ENCODE results near the gene SNRNP27. TPM values are rescaled to one million over a fixed set of nuclear protein-coding genes. Genes with fewer than 3 reads are reported as not detected.
"Not testable (repeated sequence)": the region's sequence is repeated elsewhere in the genome, so short reads cannot be mapped to it uniquely, and the experiment has no call there.

Gene SNRNP27
- total and polyA plus RNA-seq, 2 experiments from 2014 or later: 86.7 to 113 TPM

DNA sequence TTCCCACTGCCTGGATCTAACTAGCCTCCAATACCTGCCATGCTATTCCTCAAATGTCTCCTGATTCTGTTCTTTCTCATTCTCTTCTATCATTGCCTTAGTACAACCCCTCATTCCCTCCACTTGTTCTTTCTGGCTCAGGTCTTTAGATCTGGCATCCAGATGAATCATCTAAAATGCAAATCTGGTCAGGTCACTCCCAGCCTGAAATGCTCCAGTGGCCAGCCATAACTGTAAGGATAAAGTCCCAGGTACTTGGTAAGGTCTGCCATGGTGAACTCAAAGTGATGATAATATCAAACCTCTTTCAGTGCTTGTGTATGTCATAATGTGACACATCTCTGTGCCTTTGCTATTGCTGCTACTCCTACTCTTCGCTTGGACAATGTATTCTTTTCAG, 2.9 kb upstream of the SNRNP27 start:
- H3K4me1 ChIP-seq (ENCODE audit: low read depth): peaks cover 6% of the 10 kb centered on the region
- H3K27ac ChIP-seq: no peak overlapping the region
- H3K27me3 ChIP-seq: no peaks in the 10 kb centered on the region
- TF ChIP-seq, protein P1, sequence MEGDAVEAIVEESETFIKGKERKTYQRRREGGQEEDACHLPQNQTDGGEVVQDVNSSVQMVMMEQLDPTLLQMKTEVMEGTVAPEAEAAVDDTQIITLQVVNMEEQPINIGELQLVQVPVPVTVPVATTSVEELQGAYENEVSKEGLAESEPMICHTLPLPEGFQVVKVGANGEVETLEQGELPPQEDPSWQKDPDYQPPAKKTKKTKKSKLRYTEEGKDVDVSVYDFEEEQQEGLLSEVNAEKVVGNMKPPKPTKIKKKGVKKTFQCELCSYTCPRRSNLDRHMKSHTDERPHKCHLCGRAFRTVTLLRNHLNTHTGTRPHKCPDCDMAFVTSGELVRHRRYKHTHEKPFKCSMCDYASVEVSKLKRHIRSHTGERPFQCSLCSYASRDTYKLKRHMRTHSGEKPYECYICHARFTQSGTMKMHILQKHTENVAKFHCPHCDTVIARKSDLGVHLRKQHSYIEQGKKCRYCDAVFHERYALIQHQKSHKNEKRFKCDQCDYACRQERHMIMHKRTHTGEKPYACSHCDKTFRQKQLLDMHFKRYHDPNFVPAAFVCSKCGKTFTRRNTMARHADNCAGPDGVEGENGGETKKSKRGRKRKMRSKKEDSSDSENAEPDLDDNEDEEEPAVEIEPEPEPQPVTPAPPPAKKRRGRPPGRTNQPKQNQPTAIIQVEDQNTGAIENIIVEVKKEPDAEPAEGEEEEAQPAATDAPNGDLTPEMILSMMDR (IDR thresholded peaks at IDR 0.05; ENCODE audit: low read depth, low read length): no peak
- no peaks in the 10 kb centered on the region for H3K36me3 ChIP-seq
- no peak for DNase-seq (ENCODE audit: low read depth in 1 of 2, low spot score in 1 of 2)
- H3K9me3 ChIP-seq (ENCODE audit: low read depth): no peaks in the 10 kb centered on the region
- H3K4me3 ChIP-seq: no peak overlapping the region

DNA sequence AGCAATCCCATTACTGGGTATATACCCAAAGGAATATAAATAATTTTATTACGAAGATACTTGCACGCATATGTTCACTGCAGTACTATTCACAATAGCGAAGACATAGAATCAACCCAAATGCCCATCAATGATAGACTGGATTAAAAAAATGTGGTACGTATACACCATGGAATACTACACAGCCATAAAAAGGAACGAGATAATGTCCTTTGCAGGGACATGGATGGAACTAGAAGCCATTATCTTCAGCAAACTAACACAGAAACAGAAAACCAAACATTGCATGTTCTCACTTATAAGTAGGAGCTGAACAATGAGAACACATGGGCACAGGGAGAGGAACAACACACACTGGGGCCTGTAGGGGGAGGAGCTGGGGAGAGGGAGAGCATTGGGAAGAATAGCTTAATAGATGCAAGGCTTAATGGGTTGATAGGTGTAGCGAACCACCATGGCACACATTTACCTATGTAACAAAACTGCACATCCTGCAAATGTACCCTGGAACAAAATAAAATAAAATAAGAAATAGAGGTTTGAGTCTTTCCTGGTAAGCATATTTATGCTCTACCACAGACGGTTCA, 825 bp upstream of the SNRNP27 start:
- not testable (repeated sequence) for H3K27ac ChIP-seq; H3K9me3 ChIP-seq (ENCODE audit: low read depth); H3K27me3 ChIP-seq; H3K4me3 ChIP-seq; H3K4me1 ChIP-seq (ENCODE audit: low read depth)
- DNase-seq (ENCODE audit: low read depth in 1 of 2, low spot score in 1 of 2): peak in 1 of 2 donors; percentile 7
- peaks cover 15% of the 10 kb centered on the region for H3K36me3 ChIP-seq

DNA sequence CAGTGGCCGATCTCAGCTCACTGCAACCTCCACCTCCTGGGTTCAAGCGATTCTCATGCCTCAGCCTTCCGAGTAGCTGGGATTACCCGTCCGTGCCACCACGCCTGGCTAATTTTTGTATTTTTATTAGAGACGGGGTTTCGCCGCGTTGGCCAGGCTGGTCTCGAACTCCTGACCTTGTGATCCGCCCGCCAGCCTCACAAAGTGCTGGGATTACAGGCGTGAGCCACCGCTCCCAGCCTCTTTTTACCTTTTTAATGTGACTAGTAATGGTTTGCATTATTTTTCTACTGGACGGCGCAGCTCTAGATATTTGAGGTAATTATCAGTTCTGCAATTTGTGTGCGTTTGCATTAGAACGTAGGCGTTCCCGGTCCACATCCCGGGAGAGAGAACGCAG, 981 bp downstream of the SNRNP27 start:
- H3K27me3 ChIP-seq; H3K9me3 ChIP-seq (ENCODE audit: low read depth); DNase-seq (ENCODE audit: low read depth in 1 of 2, low spot score in 1 of 2); H3K4me1 ChIP-seq (ENCODE audit: low read depth); H3K27ac ChIP-seq: not testable (repeated sequence)
- Histone ChIP-seq H3K4me3 (peak overlapping the region; percentile 82), H3K36me3 (peaks cover 22% of the 10 kb centered on the region)

DNA sequence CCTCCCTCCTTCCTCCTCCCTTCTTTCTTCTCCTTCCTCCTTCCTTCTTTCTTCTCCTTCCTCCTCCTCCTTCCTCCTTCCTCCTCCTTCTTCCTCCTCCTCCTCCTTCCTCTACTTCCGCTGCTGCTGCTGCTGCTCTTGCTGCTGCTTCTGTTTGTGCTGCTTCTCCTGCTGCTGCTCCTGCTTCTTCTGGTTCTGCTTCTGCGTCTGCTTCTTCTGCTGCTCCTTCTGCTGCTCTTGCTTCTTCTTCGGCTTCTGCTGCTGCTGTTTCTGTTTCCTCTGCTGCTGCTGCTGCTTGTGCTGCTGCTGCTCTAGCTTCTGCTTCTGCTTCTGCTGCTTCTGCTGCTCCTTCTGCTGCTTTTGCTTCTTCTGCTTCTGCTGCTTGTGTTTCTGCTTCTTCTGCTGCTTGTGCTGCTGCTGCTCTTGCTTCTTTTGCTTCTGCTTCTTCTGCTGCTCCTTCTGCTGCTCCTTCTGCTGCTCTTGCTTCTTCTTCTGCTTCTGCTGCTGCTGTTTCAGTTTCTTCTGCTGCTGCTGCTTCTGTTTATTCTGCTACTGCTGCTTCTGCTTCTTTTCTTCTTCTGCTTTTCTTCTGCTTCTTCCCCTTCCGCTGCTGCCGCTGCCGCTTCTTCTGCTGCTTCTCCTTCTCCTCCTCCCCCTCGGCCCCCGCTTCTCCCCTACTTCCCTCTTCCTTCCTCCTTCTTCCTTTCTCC, 8.6 kb downstream of the SNRNP27 start:
- no peak overlapping the region for H3K27ac ChIP-seq
- peaks cover 54% of the 10 kb centered on the region for H3K36me3 ChIP-seq
- H3K27me3 ChIP-seq: no peaks in the 10 kb centered on the region
- H3K4me1 ChIP-seq (ENCODE audit: low read depth): no peaks in the 10 kb centered on the region
- no peak for DNase-seq (ENCODE audit: low read depth in 1 of 2, low spot score in 1 of 2)
- no peaks in the 10 kb centered on the region for H3K9me3 ChIP-seq (ENCODE audit: low read depth)
- H3K4me3 ChIP-seq: no peak overlapping the region
- TF ChIP-seq, protein P1 (IDR thresholded peaks at IDR 0.05; ENCODE audit: low read depth, low read length): no peak

DNA sequence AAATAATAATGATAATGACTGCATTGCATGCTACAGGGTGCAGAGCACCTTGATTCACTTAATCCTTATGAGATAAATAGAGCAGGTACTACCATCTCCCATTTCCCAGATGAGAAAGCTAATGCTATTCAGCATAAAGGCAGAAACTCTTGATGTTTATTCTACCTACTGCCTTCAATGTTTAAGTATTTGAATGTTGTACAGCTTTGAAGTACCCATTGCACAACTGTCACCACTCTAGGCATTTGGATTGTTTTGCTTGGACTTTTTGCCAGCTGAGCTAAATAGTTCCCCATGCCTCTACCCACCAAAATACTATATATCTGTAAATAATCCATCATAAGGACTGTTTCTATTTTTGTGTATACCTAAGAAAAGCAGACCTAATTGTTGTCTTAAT, 13.5 kb downstream of the SNRNP27 start:
- H3K4me1 ChIP-seq (ENCODE audit: low read depth): no peaks in the 10 kb centered on the region
- DNase-seq (ENCODE audit: low read depth in 1 of 2, low spot score in 1 of 2): no peak
- H3K4me3 ChIP-seq: no peak overlapping the region
- H3K27ac ChIP-seq: no peak overlapping the region
- H3K27me3 ChIP-seq: no peaks in the 10 kb centered on the region
- TF ChIP-seq, protein P1 (IDR thresholded peaks at IDR 0.05; ENCODE audit: low read depth, low read length): no peak
- H3K36me3 ChIP-seq: peaks cover 31% of the 10 kb centered on the region
- no peaks in the 10 kb centered on the region for H3K9me3 ChIP-seq (ENCODE audit: low read depth)

DNA sequence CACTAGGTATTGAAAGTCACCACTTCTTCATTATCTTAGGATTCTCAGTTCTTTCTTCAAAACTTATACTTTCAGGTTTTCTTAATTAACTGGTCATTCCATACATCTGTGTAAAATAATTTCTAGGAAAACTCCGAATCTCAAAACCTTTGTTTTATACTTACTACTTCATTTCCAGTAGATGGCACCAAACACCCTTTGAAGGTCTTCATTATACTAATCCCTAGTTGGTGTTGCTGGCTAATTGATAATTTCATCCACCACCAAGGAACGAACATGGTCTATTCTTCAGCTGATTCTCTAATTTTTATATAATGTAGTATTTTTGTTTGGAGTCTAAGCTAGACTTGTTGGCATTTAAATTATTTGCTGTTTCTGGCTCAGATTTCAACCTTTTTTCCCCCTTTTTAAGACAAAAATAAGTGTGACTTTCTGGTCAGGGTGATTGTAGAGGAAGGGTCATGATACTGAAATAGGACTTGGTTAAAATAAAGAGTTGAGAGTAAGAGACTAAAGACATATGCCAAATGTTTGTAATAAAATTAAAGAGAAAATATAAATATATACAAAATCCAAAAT, 18.3 kb downstream of the SNRNP27 start:
- no peaks in the 10 kb centered on the region for H3K9me3 ChIP-seq (ENCODE audit: low read depth)
- peak; percentile 59 to 75 for DNase-seq (ENCODE audit: low read depth in 1 of 2, low spot score in 1 of 2)
- TF ChIP-seq, protein P1 (IDR thresholded peaks at IDR 0.05; ENCODE audit: low read depth, low read length): peak; percentile 45
- H3K27ac ChIP-seq: no peak overlapping the region
- H3K4me3 ChIP-seq: no peak overlapping the region
- H3K4me1 ChIP-seq (ENCODE audit: low read depth): peaks cover 5% of the 10 kb centered on the region
- H3K36me3 ChIP-seq: peaks cover 4% of the 10 kb centered on the region
- no peaks in the 10 kb centered on the region for H3K27me3 ChIP-seq

Data from cardiac muscle cell (in vitro differentiated cells and primary cell).